HG03565 (cell line): ENCODE data around the gene RGS6.

Source experiments
- ATAC-seq: cut with Tn5 transposase; IDR thresholded peaks from one replicate; pipeline ENCODE4 v1.9.1; 2021; ENCODE audit warnings: mild to moderate bottlenecking, moderate library complexity; ENCODE audit not compliant: unreplicated experiment

Gene RGS6

DNA sequence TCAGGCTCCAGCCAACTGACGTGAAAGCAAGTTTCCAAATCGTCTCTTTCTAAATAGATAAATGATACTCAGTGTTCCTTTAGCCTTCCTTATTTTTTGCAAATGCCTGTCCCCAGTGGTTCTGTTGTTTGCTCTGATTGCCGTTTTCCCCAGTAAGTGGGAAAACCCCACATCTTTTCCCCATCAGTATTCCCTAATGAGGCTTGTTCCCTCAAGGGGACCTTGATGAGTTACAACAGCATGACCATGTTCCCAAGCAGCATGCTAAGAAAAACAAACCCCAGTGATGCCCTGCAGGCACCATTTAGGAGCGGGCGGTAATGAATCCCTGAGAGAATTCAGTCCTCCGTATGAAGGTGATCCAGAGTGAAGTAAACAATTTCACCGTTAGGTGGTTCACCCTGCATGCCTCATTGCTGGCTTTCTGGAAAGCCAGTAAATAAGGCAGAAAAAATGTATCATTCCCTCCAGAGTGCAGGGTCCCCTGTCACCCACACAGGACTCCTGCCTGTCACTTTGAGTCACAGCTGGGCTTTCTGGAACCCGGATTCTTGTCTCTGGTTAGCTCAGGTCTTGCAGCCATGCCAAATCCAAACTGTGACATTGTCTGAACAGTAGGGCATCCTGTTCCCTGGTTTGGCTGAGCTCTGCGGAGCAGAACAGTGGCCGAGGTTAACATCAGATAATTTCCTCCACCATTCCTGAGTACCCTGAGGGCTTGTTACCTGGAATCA is 222.6 kb downstream of the RGS6 start:
- ATAC-seq, result no peak

DNA sequence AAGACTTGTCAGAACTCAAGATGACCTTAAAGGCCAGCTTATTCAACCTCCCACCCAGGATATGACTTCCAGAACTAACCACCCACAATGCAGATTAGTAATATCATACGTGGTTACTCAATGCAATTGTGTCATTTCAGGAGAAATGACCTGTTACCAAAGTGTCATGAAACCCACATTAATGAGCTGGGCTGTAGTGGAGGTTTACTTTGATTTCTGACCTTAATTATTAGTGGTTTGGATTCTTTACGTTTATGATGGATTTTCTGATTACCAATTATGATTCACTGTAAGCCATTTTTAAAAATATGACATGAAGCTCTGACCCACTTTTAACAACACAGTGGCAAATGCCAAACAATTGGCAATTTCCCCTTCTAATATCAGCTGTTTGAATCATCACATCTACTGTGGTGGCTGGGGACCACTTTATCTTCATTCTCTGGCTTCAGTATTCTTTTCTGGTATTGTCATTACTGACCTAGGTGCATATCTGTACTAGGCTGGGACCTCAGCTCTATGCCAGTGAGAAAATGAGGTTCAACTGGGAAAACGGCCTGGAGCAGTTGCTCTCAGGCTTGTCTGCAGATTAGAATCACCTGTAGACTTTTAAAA is 223.3 kb downstream of the RGS6 start:
- ATAC-seq, result peak; percentile 65

DNA sequence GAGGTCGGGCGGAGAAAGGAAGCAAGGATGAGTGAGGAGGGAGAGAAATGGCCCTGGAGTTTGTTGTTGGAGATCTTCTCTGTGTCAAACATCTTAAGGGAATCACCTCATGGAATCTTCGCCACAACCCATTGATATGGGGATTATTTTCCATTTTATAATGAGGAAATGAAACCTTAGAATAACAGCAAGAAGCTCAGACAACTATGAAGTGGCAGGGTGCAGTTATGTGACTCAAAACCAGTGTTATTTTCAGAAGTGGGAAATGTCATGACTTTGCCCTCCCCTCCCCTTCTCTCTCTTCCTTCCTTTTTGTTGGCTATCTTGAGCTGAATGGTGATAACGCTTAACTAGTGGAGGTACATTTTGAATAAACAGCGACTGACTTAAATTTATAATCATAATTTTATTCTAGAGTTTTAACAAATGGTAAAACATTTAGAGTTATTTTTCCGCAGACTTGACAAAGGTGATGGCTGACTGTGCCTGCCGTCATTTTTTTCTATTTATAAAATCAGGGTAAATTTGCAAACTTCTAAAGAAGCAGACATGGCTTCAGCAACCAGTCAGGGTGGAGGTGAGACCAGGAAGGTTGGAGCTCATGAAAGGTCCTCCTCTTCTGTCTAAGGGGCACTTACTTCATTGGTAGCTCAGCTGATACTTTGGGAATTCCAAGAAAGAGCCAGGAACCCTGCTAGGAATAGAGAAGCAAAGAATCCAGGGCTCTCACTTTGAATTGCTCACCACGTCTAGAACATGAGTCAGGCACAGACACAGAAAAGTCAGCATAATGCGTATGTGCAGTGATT is 232.4 kb downstream of the RGS6 start:
- ATAC-seq, result no peak

DNA sequence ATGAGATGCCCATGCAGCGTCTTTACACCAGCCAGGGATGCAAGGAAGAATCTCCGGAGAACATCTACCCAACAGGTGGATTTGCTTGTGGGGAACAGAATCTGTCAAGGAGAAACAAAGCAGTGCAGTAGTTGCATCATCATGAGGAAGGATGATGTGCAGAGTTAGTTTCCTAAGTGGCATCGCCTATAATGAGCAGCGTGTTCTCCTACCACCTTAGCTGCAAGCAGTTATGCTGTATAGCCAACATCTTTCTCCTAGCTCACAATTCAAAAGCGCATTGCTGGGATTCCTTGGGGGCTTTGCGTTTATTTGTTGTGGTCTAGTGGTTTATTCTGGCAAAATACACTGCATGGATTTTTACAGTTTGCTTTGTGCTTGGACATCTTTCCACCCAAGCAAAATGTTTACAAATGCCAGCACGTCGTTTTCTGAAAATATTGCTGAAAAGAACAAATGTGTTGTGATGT is 233.0 kb downstream of the RGS6 start:
- no peak for ATAC-seq

DNA sequence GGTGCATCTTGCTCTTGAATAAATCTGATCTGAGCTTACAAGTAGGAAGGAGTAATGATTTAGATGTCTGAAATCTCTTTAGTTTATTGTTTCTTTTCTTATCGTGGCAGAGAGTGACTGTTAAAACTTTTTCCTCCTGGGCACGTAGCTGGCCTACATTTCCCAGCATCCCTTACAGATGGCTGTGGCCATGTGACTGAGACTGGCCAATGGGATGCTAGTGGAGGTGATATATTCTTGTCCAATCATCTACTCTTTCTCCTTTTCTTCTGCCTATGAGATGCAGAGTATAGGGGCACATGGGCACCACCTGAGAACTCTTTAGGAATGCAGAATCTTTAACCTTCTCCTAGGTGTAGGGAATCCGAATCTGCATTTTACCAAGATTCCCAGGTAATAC is 237.3 kb downstream of the RGS6 start:
- no peak for ATAC-seq

DNA sequence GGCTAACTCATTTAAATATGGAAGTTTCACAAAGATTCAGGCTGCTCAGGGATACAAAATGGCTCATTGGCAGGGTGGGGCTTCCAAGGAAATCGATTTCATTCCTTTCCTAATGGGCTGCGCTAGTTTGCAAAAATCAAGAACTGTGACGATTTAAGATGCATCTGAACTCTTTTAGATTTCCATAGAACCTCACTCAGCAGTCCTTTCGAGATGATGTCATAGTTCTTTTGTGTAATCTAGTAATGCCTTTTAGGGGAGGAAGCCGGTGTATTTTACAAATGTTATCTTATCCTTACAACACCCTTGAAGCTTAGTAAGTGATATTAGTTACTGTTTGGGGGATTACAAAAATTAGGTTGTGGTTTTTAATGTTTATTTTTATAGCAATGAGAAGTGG is 239.8 kb downstream of the RGS6 start:
- ATAC-seq, result no peak

DNA sequence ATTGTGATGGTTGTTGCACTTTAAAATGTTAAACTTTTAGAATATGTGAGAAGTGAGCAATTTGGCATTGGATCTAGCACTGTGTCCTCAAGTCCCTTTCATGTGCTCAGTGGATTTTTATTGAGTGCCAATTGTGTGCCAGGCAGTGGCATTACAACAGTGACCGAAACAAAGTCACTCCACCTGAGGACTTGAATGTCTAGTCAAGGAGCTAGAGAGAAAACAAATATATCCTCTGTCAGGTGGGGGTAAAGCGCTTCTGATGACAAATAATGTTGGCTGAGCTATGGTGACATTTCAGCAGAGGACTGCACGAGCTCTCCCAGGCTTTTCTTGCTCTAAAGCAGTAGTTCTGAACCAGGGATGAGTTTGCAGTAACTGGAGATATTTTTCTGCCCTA is 240.4 kb downstream of the RGS6 start:
- no peak for ATAC-seq

DNA sequence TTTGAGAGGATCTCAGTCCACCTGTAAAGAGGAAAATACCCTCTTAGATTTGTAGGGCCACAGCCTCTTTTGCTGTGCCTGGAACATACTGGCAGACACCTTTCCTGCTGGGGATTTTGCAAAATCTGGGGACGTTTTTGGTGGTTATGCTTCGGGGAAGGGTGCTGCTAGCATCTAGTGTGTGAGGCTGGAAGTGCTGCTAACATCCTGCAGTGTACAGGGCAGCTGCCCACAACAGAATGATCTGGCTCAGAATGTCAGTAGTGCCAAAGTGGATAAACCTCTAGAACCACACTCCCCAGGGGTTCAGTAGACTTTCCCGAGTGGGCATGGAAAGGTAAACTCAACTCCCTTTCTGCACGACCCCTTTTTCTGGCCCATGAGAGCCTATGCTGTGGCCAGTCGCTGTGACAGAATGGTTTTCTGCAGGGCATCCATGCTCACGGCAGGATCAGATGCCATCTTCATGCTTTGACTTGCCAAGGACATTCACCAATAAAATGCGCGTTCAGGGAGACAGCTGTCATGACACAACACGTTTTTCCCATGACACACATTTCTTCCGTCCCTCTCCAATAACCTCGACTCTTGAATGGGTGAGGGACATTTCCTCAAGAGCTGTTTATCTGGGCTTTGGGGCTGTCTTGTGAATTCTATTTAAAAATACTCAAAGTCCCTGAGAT is 240.9 kb downstream of the RGS6 start:
- no peak for ATAC-seq

DNA sequence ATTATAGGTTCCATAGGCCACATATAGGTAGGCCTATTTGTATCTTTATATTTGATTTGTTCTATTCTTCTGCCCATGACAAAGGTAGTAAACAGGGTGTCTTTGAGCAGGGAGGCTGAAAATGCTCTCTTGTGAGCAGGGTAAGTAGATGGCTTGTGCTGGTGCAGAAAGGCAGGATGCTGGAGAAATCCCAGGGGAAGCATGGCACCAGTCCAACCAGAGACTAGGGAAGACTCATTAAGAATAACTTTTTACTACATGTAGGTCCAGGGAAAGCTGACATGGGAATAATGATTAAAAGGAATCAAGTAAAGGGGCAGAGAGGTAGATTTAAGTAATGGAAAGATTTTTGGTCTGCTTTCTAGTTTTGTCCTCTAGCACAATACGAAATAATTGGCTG is 245.0 kb downstream of the RGS6 start:
- no peak for ATAC-seq

DNA sequence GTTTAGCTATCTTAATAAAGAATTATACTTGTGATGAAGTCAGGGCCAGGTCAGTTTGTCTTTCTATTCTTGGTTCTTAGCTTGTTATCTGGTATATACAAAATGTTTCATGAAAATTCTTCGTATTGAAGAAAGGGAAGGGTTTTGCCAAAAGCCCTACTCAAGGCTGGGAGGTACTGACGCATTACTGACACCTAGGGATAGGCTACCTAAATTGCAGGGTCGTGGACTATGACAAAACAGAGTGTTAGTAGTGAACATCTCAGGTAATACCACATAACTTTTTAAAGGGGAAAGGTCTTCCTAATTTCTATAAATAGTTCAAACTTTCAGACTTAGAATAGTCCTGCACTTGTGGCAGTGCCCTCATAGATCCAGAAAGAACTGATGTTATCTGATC is 246.3 kb downstream of the RGS6 start:
- no peak for ATAC-seq

DNA sequence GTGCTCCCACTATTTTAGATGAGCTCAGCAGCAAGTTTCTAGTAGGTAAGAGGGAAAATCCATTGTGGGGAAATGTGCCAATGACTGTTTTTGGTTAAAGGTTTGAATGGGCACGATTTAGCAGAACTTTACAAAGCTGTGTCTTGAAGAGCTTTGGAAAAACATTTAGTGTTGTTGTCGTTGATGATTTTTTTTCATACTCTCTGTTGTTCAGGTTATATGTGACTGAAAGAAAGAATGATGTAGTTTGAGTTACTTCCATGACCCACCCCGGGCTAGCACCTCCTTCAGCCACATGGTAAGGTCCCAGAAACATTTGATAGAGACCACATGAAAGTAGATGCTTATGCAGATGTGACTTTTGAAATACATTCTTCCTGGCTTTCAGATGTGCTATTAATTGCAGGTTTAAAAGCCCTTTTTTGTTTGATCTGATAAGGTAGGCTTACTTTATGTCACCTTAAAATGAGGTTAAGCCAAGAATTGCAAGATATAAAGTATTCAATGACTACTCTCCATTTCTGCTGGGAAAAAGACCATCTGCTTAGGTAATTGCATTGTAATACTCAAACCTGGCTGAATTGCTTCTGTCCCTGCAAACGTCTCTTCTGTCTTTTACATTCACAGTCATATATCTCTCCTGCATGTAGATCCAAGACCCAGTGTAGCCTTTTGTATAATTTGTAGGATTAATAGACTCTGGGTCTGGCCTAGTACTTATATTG is 250.6 kb downstream of the RGS6 start:
- ATAC-seq, result no peak

DNA sequence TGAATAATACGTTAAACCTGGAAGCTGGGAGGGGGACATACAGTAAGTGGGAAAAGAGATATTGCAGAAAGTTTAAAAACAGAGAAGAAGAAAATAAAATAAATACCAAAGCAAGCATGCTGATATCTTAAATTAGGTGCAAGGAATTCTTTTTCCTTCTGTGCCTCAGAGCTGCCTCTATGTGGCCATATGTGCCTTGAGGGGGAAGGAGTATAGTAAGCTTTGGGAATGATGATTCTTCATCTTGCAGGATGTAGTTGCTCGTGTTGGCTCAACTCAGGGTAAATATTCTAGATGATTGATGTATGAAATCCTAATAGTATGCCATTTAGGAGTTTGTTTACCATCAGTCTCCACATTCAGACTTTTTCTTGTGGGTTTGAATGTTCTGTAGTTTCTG is 251.4 kb downstream of the RGS6 start:
- ATAC-seq, result no peak

DNA sequence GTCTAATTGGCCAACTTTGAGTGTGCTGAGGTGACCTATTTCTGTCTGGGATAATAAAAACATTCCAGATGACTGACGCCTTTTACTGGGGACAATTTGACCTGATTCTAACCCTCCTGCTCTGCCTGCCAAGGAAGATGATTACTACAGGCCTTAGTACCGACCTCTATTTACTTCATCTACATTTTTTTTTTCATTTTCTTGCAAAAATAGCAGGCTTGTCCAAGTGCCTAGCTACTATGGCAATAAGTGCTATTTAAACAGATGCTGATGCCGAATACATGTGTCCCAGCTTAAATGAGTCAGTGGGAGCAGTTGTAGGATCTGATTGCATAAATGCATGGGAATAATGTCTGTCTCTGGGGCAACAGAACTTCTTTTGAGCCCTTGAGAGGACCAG is 254.3 kb downstream of the RGS6 start:
- no peak for ATAC-seq

DNA sequence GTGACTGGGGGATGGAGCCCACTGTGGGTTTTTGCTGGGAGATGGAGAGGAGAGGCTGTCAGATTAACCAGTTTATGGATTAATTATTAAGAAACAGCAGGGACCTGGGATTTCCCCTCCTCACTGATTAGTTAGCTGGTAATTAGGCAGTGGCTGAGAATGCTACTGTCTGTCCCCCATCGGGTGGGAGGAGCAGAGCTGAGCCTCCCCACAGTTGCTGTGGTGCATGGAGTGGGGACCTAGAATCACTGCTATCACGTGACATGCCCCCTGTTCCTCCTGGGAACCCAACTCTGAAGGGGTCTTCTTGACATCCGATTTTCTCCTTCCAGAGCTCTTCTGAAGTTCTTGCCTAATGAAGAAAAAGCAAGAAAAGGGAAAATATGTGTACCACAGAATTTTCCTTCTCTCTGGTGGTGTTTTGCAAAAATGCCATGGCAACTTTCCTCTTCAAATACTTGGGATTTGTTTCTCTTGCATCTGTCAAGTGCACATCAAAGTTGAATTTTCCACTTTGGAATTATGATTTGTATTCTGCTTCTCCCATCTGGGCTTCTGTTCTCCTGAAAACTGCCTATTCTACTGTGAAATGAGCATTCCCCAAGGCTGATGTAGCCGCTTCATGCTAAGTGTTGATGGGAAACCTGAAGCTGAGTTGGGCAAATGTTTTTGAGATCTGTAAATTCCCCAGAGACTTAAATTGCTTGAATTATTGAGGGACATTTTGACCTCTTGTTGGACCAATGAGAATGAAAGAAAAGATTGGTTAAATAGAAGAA is 264.2 kb downstream of the RGS6 start:
- ATAC-seq, result no peak

DNA sequence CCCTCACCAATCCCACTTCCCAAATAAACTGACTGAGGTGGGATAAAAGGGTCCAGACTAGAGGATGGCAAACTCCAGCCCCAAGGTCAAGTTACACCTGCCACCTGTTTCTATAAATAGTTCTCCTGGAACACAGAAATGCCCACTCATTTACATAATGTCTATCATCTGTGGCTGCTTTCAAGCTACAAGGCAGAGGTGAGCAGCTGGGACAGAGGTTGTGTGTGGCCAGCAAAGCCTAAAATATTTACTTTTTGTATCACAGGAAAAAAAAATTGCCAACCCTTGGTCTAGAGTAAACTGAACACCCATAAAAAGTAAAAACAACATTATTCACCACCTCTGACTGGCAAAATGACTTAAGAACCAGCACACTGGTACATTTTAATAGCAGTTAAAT is 269.4 kb downstream of the RGS6 start:
- no peak for ATAC-seq

DNA sequence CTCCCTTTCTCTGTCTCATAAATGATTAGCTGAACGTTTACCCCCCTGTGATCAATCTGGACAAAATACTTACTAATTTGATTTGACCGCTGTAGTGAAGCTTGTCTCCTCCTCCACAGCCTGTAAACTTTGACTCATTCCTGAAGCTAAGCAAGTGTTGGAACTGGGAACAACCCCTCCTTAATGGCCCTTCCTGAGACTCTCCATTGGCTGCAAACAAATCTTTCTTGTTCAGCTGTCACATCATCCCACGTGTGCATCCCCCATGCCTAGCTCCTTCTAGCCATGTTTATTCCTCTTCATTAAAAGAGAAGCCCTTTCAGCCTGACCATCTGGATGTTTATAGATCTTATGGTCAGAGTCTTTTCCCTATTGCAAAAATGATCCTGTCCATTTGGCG is 281.2 kb downstream of the RGS6 start:
- no peak for ATAC-seq

DNA sequence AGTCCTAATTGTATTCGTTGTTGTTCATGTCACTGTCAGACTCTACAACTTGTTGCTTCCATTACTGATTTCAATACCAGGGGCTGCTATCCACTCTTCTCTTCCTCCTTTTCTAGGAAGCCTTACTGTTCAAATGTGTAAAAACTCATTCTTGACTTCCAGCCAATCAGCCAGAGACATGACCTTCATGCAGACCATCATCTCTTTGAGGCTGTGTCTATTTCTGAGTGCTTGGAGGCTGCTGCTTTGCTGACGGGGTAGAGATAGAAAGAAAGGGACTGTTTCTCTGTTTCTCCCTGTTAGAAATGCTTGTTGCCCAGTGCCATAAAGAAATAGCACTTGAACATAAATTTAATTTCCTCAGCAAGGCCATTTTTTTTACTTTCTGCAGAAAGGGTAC is 282.9 kb downstream of the RGS6 start:
- ATAC-seq, result no peak

DNA sequence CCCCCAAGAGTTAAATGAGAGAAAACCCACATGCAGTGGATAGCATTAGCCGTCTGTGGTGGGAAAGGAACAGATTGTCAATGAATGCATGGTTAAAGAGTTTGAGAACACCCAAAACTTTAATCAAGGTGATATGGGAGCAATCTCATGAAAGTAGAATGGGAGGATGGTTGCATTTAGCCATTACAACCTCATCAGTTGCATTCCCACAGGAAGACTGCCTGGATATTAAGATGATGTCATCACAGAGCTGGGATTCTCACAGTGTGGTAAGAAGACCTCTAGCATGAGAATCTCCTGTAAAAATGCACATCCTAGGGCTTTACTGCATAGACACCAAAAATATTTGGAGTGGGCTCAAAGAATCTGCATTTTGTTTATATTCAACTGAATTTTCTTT is 284.9 kb downstream of the RGS6 start:
- ATAC-seq, result no peak

DNA sequence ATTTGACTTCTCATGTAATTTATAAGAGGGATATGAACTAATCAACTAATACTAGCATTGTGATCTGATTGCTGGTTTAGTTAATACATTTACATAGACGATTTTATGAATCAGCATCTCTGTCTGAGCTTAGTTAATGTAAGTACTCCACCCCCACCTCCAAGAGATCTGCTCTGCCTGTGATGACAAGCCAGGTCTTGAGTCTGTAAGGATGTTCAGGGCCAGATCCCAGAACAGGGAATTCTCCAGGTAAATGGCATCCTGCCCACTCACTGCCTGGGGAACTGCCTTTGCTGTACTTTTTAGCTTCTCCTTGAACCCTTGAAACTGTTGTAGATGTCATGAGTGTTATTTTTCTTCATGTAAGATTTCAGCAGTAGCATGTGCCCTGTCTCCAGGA is 289.8 kb downstream of the RGS6 start:
- no peak for ATAC-seq

DNA sequence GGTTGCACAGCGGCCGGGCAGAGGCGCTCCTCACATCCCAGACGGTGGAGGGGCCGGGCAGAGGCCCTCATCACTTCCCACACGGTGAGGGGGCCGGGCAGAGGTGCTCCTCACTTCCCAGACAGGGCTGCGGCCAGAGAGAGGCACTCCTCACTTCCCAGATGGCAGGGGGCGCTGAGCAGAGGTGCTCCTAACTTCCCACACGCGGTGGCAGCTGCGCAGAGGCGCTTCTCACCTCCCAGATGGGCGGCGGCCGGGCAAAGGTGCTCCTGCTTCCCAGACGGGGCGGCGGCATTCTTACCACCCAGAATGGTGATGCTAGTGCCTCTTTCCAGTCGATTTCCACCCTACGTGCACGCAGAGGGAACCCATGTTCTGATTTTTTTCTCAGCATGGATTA is 304.4 kb downstream of the RGS6 start:
- ATAC-seq, result no peak
